OCI-LY3 (cell line): ENCODE measurements around the gene HOXD13.

Source experiments
- CTCF ChIP-seq: fragments of 200-600, 300-600 bp; sonication (generic); IDR thresholded peaks from 2 replicates; pipeline ENCODE4 v1.5.1; 2014; ENCODE audit warnings: antibody characterized with exemption, low read length, low read depth
- EZH2phosphoT487 ChIP-seq: fragments of 200-600 bp; shearing (Covaris generic); IDR thresholded peaks from 2 replicates; pipeline ENCODE4 v1.6.1; 2018; ENCODE audit warnings: antibody characterized with exemption, mixed run types, low read depth

- TF ChIP-seq EZH2phosphoT487, result no peak
- peak; percentile 52 for TF ChIP-seq CTCF
These were observed 6.4 kb upstream of the HOXD13 start for GRCh38 chr2:176085861-176086771.
